NK-92 (cell line): Measurements from ENCODE around the gene USF2.

Experiments
- DNase-seq: peaks from one replicate; lab custom pipeline; 2025; ENCODE audit not compliant: unreplicated experiment; lab: John Stamatoyannopoulos, UW

Gene USF2

GRCh38 chr19:35265126-35265899 lies 3.4 kb upstream of the USF2 start:
- DNase-seq, result no peak

GRCh38 chr19:35265900-35266519 lies 2.8 kb upstream of the USF2 start:
- no peak for DNase-seq

- DNase-seq, result no peak
Observed at GRCh38 chr19:35266520-35267352, 2.0 kb upstream of the USF2 start.

DNA sequence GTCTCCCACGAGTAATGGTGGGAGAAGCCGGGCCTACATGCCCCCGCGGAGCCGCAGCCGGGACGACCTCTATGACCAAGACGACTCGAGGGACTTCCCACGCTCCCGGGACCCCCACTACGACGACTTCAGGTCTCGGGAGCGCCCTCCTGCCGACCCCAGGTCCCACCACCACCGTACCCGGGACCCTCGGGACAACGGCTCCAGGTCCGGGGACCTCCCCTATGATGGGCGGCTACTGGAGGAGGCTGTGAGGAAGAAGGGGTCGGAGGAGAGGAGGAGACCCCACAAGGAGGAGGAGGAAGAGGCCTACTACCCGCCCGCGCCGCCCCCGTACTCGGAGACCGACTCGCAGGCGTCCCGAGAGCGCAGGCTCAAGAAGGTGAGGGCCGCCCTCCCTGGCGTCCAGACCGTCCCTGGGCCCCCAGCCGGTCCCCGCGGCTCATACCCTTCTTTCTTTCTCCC lies 1.4 kb upstream of the USF2 start:
- no peak for DNase-seq

GRCh38 chr19:35267818-35268535 lies 785 bp upstream of the USF2 start:
- no peak for DNase-seq

- no peak for DNase-seq
Observed at GRCh38 chr19:35269438-35270117, 816 bp downstream of the USF2 start.

DNA sequence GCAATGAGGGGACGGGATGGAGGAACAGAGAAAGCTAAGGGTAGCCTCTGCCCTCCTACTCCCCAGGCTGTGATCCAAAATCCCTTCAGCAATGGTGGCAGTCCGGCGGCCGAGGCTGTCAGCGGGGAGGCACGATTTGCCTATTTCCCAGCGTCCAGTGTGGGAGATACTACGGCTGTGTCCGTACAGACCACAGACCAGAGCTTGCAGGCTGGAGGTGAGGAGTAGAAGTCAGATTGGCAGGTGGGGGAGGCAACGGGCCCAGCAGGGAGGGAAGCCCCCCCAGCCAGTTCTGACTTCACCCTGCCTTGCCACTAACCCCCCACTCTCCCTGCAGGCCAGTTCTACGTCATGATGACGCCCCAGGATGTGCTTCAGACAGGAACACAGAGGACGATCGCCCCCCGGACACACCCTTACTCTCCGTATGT lies 1.6 kb downstream of the USF2 start:
- DNase-seq, result no peak

DNA sequence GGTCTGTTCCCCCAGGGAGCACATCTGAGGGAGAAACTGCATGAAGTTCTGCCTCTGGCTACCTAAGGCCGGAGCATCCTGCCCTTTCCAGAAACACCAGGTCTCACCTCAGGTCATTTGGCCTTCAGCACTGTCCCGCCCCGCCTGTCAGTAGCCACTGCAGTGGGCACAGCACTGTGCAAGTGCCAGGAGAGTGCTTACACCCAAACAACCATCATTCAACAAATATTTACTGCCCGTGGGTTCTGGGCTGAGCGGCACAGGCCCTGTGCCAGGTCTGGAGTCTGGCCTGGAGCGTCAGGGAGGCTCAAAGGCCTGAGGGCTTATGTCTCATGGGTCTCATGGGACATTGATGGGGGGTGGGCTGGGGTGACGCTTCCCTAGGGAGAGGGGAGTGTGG lies 2.8 kb downstream of the USF2 start:
- no peak for DNase-seq

DNA sequence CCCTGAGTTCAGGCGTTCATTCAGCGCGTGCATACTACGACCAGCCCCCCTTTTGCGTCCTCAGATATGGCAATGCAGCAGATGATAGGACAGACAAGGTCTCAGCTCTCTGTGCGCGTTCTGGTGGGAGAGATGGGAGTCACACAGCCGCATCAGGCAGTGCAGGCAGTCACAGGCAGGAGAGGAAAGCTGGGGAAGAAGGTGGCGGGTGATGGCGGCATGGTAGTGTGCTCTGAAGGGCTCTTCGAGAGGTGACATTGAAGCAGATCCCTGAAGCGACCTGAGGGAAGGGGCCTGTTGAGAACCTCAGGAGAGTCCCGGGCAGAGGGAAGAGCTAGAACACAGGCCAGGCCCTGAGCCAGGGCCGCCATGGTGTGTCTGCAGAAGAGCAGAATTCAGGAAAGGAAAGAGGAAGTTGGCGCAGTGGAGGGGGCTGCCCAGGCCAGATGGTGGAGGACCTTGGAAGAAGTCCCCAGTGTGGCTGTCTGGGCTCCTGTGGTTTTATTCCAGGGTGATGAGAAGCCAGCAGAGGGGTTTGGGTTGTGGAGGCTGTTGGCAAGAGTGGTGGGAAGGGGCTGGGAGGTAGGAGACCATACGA lies 3.5 kb downstream of the USF2 start:
- DNase-seq, result no peak

DNA sequence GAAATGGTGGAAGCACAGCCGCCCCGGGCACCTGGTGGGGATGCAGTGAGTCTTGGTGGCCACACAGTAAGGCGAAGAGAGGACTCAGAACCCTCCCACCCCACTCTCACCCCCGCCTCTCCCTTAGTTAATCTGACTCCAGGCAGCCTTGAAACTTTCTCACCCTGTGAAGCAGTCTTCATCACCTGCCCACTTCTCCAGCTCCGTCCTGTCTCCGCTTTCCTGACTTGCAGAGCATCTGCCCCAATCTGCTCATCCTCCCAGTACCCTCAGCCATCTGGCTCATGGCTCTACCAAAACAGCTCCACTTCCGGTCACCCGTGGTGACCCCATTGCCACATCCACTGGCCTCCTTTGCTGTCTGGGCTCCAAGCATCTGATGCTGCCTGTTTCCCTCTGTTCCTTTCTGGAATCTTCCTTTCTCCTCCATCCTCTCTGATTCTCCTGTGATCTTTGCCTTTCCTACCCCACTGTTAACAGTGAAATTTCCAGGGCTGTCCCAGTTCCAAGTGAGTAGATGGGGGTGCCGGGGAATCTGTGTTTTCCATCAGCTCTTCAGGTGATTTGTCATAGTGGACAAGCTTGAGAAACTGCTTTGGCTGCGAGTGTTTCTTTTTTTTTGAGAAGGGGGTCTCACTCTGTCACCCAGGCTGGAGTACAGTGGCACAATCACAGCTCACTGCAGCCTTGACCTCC lies 4.3 kb downstream of the USF2 start:
- DNase-seq, result no peak

DNA sequence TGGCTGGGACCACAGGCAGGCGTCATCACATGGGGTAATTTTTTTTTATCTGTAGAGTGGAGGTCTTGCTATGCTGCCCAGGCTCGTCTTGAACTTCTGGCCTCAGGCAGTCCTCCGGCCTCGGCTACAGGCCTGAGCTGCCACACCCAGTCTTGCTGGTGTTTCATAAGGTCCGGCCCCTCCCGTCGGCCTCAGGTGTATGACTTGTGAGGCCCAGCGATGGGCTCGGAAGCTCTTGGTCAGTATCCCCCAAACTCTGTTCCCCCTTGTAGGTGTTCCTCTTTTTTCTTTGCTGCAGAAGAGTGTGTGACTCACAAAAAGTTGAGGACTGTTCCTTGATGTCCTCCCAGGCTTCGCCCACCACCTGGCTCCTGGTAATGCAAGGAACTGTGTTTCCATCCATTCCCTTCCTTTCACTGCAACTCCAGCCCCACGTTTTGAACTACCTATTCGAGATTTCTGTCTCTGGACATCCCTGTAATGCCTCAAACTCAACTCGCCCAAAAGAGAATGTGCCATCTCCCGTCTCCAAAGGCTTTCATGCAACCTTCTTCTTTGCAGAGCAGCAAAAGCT lies 5.0 kb downstream of the USF2 start:
- DNase-seq, result no peak

- no peak for DNase-seq
Observed at GRCh38 chr19:35274323-35274722, 5.6 kb downstream of the USF2 start.

- no peak for DNase-seq
Observed at GRCh38 chr19:35276706-35277281, 8.0 kb downstream of the USF2 start.

- no peak for DNase-seq
Observed at GRCh38 chr19:35278578-35279284, 10.0 kb downstream of the USF2 start.

DNA sequence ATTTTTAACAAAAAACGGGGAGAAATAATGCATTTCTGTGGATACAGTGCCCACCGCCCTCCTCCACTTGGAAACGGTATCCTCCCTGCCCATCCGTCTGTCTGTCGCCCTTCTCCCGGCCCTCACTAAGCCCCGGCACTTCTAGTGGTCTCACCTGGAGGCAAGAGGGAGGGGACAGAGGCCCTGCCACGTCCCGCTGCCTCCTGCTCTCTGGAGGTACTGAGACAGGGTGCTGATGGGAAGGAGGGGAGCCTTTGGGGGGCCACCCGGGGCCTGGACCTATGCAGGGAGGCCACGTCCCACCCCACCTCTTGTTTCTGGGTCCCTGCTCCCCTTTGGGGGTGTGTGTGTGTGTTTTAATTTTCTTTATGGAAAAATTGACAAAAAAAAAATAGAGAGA lies 10.6 kb downstream of the USF2 start:
- DNase-seq, result no peak

GRCh38 chr19:35279985-35280821 lies 11.4 kb downstream of the USF2 start:
- DNase-seq, result no peak

GRCh38 chr19:35281303-35281702 lies 12.5 kb downstream of the USF2 start:
- DNase-seq, result no peak
